Measurements from ENCODE around the gene DDX51.
"Not testable (repeated sequence)": the region's sequence is repeated elsewhere in the genome, so short reads cannot be mapped to it uniquely, and the experiment has no call there.

GRCh38 chr12:132149526-132149925, 5.4 kb upstream of the DDX51 start:
- not testable (repeated sequence) for TF ChIP-seq ZC3H10 (CRISPR knock-in tag; IDR thresholded peaks at IDR 0.05); ARNTL (CRISPR knock-in tag; IDR thresholded peaks at IDR 0.05; ENCODE audit: borderline replicate concordance, low read depth); RARB (CRISPR knock-in tag; IDR thresholded peaks at IDR 0.05); ZNF565 (CRISPR knock-in tag; conservative IDR thresholded peaks at IDR 0.05; ENCODE audit: low read depth); PATZ1 (CRISPR knock-in tag; IDR thresholded peaks at IDR 0.05; ENCODE audit: borderline replicate concordance); TCF4 (CRISPR knock-in tag; IDR thresholded peaks at IDR 0.05; ENCODE audit: borderline replicate concordance); ISL1 (CRISPR knock-in tag; IDR thresholded peaks at IDR 0.05); CSDC2 (CRISPR knock-in tag; IDR thresholded peaks at IDR 0.05); GLIS3 (CRISPR knock-in tag; IDR thresholded peaks at IDR 0.05)

Data from SK-N-SH treated with all-trans-retinoic acid at 6 μM for 48 hours (cell line).